ENCODE measurements around the gene NOL11.
A peak's percentile ranks its signal among the peaks of the same experiment; 100 is the strongest.
"Not testable (repeated sequence)": the region's sequence is repeated elsewhere in the genome, so short reads cannot be mapped to it uniquely, and the experiment has no call there.

The NOL11 gene

DNA sequence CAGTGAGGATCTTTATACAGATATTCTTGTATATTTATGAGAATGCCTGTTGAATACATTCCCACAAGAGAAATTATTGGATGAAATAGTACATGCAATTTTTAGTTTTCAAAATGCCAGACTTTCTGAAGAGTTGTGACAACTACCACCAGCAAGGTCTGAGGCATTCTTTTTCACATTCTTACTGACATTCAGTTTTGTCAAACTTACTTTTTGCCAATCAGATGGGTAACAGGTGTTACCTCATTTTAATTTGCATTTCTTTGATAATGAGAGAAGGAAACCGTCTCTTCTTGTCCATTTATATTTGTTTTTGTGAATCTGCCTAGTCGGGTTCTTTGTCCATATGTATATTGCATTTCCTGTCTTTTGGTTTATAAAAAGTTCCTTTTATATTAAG lies 24.3 kb downstream of the NOL11 start:
- H3K36me3 ChIP-seq (ENCODE audit: control insufficient read depth, insufficient read depth, low read length) = peaks cover 35% of the 10 kb centered on the region
- no peaks in the 10 kb centered on the region for H3K9me3 ChIP-seq (ENCODE audit: control insufficient read depth, insufficient read depth, low read length)
- no peak overlapping the region for H3K9ac ChIP-seq (ENCODE audit: low read depth, low read length)
- no peak overlapping the region for H3K4me3 ChIP-seq (ENCODE audit: low read depth, low read length)
- no peaks in the 10 kb centered on the region for H3K4me1 ChIP-seq (ENCODE audit: control insufficient read depth, insufficient read depth, low read length)
- no peaks in the 10 kb centered on the region for H3K27me3 ChIP-seq (ENCODE audit: control insufficient read depth, insufficient read depth, low read length)

DNA sequence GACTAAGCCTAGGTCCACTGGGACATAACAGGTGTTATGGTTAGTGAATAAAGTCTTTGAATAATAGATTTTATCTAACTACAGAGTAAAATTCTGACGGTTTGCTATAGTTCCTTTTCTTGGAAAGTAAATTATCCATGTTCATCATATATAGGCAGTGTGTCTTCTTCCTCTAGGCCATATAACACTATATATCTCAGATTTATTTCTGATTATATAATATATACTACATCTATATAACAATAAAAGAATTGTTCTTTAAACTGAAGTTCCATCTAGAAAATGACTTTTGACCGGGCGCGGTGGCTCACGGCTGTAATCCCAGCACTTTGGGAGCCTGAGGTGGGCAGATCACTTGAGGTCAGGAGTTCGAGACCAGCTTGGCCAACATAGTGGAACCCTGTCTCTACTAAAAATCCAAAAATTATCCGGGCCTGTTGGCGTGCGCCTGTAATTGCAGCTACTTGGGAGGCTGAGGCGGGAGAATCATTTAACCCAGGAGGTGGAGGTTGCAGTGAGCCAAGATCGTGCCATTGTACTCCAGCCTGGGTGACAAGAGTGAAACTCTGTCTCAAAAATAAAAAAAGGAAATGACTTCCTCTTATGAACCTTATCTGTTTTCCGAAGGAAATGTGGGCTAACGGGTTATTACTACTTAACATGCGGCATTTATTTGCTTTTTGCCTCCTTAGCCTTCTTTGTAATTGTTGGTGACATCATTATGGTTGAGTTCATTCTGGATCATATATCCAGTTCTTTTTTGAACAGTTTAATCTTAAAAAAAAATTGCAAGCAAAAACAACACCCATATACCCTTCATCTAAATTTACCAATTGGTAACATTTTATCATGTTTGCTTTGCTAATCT lies 29.2 kb downstream of the NOL11 start:
- peaks cover 16% of the 10 kb centered on the region for H3K4me1 ChIP-seq (ENCODE audit: control insufficient read depth, insufficient read depth, low read length)
- no peaks in the 10 kb centered on the region for H3K27me3 ChIP-seq (ENCODE audit: control insufficient read depth, insufficient read depth, low read length)
- no peaks in the 10 kb centered on the region for H3K9me3 ChIP-seq (ENCODE audit: control insufficient read depth, insufficient read depth, low read length)
- peaks cover 9% of the 10 kb centered on the region for H3K36me3 ChIP-seq (ENCODE audit: control insufficient read depth, insufficient read depth, low read length)
- no peak overlapping the region for H3K4me3 ChIP-seq (ENCODE audit: low read depth, low read length)
- no peak overlapping the region for H3K9ac ChIP-seq (ENCODE audit: low read depth, low read length)

DNA sequence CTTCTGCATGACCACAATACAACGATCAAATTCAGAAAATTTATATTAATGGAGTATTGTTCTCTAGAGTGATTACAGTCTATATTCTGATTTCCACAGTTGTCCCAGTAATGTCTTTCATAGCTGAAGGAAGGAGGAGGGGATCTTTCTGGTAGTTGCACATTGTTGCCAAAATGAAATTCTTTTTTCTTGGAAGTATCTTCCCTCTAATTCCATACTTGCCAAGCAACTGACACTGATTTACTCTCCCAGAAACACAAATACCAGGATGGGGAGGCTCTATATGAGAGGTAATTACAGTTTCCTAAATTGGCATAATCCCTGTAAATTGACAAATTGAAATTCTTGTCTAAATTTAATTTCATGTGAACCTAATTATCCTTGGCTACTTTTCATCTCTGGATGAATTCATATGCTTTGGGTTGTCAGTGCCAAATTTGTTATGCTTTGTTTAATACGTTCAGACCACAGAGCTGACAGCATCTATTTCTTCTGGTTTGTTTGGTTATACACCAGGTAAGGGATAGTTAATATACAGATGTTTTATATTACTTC lies 30.0 kb downstream of the NOL11 start:
- Histone ChIP-seq H3K36me3 (ENCODE audit: control insufficient read depth, insufficient read depth, low read length) (peaks cover 9% of the 10 kb centered on the region), H3K9me3 (ENCODE audit: control insufficient read depth, insufficient read depth, low read length) (no peaks in the 10 kb centered on the region), H3K4me3 (ENCODE audit: low read depth, low read length) (no peak overlapping the region), H3K9ac (ENCODE audit: low read depth, low read length) (no peak overlapping the region), H3K4me1 (ENCODE audit: control insufficient read depth, insufficient read depth, low read length) (peaks cover 16% of the 10 kb centered on the region), H3K27me3 (ENCODE audit: control insufficient read depth, insufficient read depth, low read length) (no peaks in the 10 kb centered on the region)

DNA sequence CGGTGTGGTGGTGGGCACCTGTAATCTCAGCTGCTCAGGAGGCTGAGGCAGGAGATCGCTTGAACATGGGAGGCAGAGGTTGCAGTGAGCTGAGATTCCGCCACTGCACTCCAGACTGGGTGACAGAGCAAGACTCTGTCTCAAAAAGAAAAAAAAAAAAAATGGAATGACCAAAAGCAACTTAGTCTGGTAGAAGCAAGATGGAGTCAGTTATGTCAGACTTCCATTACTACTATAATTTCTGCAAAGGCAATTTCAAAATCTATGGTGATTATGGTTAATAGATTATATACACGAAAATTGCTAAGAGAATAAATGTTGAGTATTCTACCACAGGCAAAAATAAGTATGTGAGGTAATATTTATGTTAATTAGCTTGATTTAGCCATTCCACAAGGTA lies 32.3 kb downstream of the NOL11 start:
- no peaks in the 10 kb centered on the region for H3K36me3 ChIP-seq (ENCODE audit: control insufficient read depth, insufficient read depth, low read length)
- peaks cover 20% of the 10 kb centered on the region for H3K4me1 ChIP-seq (ENCODE audit: control insufficient read depth, insufficient read depth, low read length)
- H3K9ac ChIP-seq (ENCODE audit: low read depth, low read length) = no peak overlapping the region
- H3K4me3 ChIP-seq (ENCODE audit: low read depth, low read length) = no peak overlapping the region
- no peaks in the 10 kb centered on the region for H3K27me3 ChIP-seq (ENCODE audit: control insufficient read depth, insufficient read depth, low read length)
- no peaks in the 10 kb centered on the region for H3K9me3 ChIP-seq (ENCODE audit: control insufficient read depth, insufficient read depth, low read length)

DNA sequence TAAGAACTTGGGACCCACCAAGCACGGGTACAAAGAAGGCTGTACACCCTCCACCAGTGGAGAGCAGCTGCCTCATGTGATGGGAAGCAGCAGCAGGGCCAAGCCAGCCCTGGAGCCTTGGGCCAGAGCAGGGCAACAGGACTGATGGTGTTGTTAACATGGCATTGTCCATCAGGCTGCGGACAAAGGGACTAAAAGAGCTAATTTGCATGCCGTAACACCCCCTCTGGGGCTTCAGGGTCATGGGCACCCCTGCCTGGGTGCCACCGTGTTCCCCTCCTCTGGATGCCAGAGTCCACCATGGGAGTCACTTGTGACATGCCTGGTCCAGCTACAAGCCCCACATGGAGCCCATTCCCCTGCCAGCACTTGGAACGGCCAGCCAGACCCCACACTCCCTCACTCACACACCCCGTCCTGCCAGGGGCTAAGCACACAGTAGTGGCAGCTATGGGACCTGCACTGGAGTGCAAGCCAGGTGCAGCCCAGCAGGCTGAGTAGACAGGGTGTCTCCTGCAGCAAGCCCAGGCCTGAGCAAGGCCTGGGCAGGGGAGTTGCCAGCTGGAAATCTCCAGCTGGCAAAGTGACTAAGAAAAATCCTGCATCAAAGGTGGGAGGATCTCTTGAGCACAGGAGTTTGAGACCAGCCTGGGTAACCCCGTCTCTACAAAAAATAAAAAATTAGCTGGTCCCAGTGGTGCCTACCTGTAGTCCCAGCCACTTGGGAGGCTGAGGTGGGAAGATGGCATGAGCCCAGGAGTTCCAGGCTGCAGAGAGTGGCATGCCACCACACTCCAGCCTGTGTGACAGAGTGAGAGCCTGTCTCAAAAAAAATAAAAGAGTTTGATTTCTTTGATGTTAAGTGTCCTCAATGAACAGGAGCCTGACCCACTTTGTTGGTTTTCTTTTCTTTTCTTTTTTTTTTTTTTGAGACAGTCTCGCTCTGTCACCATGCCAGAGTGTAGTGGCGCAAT lies 33.7 kb downstream of the NOL11 start:
- Histone ChIP-seq H3K36me3 (ENCODE audit: control insufficient read depth, insufficient read depth, low read length) (no peaks in the 10 kb centered on the region), H3K9ac (ENCODE audit: low read depth, low read length) (peak overlapping the region; percentile 29)

DNA sequence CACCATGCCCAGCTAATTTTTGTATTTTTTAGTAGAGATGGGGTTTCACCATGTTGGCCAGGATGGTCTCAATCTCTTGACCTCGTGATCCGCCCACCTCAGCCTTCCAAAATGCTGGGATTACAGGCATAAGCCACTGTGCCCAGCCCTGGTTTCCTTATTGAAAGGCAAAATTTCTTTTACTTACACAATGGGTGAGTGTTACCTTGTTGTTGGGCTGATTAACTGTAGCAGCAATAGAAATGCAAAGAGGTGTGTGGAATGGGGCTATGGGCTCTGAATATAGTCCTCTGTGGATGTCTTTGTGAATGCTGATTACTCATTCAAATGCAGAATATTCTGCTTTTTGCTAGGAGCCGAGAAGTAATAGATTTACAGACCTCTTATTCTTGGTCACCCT lies 34.4 kb downstream of the NOL11 start:
- not testable (repeated sequence) for H3K27me3 ChIP-seq (ENCODE audit: control insufficient read depth, insufficient read depth, low read length); H3K4me3 ChIP-seq (ENCODE audit: low read depth, low read length); H3K9ac ChIP-seq (ENCODE audit: low read depth, low read length); H3K9me3 ChIP-seq (ENCODE audit: control insufficient read depth, insufficient read depth, low read length); H3K36me3 ChIP-seq (ENCODE audit: control insufficient read depth, insufficient read depth, low read length)
- peaks cover 25% of the 10 kb centered on the region for H3K4me1 ChIP-seq (ENCODE audit: control insufficient read depth, insufficient read depth, low read length)

More for the DNA sequence above, 33.7 kb downstream of the NOL11 start:
- H3K9me3 ChIP-seq (ENCODE audit: control insufficient read depth, insufficient read depth, low read length) = peaks cover 5% of the 10 kb centered on the region
- no peak overlapping the region for H3K4me3 ChIP-seq (ENCODE audit: low read depth, low read length)
- H3K27me3 ChIP-seq (ENCODE audit: control insufficient read depth, insufficient read depth, low read length) = no peaks in the 10 kb centered on the region
- H3K4me1 ChIP-seq (ENCODE audit: control insufficient read depth, insufficient read depth, low read length) = peaks cover 25% of the 10 kb centered on the region

DNA sequence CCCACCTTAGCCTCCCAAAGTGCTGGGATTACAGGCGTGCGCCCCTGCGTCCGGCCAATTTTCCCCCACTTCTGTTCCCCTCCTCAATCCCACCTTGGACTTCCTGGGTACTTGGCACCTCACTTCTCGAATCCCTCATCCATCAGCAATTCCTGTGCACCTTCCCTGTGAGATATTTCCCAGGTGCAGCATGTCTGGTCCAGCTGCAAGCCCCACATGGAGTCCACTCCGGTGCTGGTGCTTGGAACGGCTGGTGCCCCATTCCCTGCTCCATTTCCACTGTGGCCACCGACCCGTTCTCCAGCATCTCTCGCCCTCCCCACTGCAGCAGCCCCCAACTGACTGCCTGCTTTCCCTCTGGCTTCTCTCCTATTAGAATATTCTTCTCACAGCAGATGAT lies 35.3 kb downstream of the NOL11 start:
- peaks cover 25% of the 10 kb centered on the region for H3K4me1 ChIP-seq (ENCODE audit: control insufficient read depth, insufficient read depth, low read length)
- H3K36me3 ChIP-seq (ENCODE audit: control insufficient read depth, insufficient read depth, low read length) = no peaks in the 10 kb centered on the region
- H3K27me3 ChIP-seq (ENCODE audit: control insufficient read depth, insufficient read depth, low read length) = no peaks in the 10 kb centered on the region
- no peak overlapping the region for H3K4me3 ChIP-seq (ENCODE audit: low read depth, low read length)
- H3K9ac ChIP-seq (ENCODE audit: low read depth, low read length) = no peak overlapping the region
- H3K9me3 ChIP-seq (ENCODE audit: control insufficient read depth, insufficient read depth, low read length) = peaks cover 5% of the 10 kb centered on the region

DNA sequence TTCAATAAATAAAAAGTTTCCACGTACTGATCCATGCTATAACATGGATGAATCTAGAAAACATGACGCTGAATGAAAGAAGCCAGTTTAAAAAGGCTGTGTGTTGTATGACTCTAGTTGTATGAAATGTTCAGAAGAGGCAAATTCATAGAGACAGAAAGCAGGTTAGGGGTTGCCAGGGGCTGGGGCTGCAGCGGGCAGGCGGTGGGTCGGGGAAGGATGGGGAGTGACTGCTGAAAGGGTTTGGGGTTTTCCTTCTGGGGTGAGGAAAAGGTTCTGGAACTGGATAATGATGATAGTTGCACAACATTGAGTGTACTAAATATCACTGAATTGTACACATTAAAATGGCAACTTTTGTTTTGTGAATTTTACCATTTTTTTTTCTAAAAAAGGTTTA lies 36.3 kb downstream of the NOL11 start:
- no peak overlapping the region for H3K9ac ChIP-seq (ENCODE audit: low read depth, low read length)
- H3K27me3 ChIP-seq (ENCODE audit: control insufficient read depth, insufficient read depth, low read length) = no peaks in the 10 kb centered on the region
- H3K36me3 ChIP-seq (ENCODE audit: control insufficient read depth, insufficient read depth, low read length) = no peaks in the 10 kb centered on the region
- peaks cover 25% of the 10 kb centered on the region for H3K4me1 ChIP-seq (ENCODE audit: control insufficient read depth, insufficient read depth, low read length)
- peaks cover 5% of the 10 kb centered on the region for H3K9me3 ChIP-seq (ENCODE audit: control insufficient read depth, insufficient read depth, low read length)
- no peak overlapping the region for H3K4me3 ChIP-seq (ENCODE audit: low read depth, low read length)

DNA sequence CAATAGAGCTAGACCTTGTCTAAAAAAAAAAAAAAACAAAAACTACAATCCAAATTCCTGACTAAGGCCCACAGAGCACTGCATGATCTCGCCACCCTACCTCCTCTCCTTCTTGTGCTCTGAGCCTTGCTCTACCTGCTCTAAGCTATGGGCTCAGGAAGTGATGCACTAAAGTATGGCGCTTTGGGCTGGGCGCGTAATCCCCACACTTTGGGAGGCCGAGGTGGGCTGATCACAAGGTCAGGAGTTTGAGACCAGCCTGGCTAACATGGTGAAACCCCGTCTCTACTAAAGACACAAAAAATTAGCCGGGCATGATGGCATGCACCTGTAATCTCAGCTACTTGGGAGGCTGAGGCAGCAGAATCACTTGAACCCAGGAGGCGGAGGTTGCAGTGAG lies 37.0 kb downstream of the NOL11 start:
- H3K9me3 ChIP-seq (ENCODE audit: control insufficient read depth, insufficient read depth, low read length); H3K36me3 ChIP-seq (ENCODE audit: control insufficient read depth, insufficient read depth, low read length): not testable (repeated sequence)
- H3K4me1 ChIP-seq (ENCODE audit: control insufficient read depth, insufficient read depth, low read length) = peaks cover 25% of the 10 kb centered on the region

DNA sequence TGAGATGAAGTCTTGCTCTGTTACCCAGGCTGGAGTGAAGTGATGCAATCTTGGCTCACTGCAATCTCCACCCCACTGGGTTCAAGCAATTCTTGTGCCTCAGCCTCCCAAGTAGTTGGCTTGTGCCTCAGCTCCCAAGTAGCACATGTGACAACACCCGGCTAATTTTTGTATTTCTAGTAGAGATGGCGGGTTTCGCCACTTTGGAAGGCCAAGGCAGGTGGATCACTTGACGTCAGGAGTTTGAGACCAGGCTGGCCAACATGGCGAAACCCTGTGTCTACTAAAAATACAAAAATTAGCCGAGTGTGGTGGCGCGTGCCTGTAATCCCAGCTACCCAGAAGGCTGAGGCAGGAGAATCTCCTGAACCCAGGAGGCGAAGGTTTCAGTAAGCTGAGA lies 39.0 kb downstream of the NOL11 start:
- H3K36me3 ChIP-seq (ENCODE audit: control insufficient read depth, insufficient read depth, low read length); H3K9me3 ChIP-seq (ENCODE audit: control insufficient read depth, insufficient read depth, low read length); H3K4me1 ChIP-seq (ENCODE audit: control insufficient read depth, insufficient read depth, low read length); H3K9ac ChIP-seq (ENCODE audit: low read depth, low read length); H3K4me3 ChIP-seq (ENCODE audit: low read depth, low read length); H3K27me3 ChIP-seq (ENCODE audit: control insufficient read depth, insufficient read depth, low read length): not testable (repeated sequence)

More for the DNA sequence above, 37.0 kb downstream of the NOL11 start:
- H3K4me3 ChIP-seq (ENCODE audit: low read depth, low read length); H3K27me3 ChIP-seq (ENCODE audit: control insufficient read depth, insufficient read depth, low read length); H3K9ac ChIP-seq (ENCODE audit: low read depth, low read length): not testable (repeated sequence)

DNA sequence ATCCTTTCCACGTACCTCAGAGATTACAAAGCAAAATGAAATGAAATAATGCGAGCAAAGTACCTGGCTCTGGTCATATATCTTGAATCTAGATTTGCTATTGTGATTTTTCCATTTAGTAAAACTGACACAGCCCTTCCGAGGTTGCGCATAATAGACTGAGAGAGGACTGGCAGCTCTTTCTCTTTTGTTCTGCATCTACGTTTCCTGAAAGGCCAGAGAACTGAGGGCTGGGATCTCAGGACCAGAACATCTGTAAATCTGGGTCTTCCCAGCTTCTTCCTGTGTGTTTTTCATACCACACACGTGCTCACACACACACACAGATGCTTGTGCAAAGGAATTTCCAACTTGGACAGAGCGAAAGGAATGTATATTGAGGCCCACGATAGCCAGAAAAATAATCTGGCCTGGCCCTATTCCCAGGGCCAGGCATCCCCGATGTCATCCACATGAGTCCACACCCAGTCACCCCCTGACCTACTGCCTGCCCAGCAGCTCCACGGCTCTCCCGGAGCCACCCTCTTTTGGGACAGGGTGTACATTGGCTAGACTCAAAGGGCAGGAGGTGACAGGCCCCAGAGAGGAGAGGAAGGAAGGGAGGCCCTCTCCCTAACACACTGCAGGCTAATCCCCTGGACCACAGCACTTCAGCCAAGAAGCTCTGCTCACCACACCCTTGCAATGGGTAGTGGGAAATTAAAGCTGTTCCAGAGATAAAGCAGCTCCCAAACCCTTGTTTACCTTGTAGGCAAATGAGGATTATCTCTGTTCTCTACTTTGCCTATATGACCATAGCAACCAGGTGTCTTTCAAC lies 41.8 kb downstream of the NOL11 start:
- Histone ChIP-seq H3K4me1 (ENCODE audit: control insufficient read depth, insufficient read depth, low read length) (peaks cover 5% of the 10 kb centered on the region), H3K36me3 (ENCODE audit: control insufficient read depth, insufficient read depth, low read length) (no peaks in the 10 kb centered on the region), H3K27me3 (ENCODE audit: control insufficient read depth, insufficient read depth, low read length) (no peaks in the 10 kb centered on the region), H3K4me3 (ENCODE audit: low read depth, low read length) (no peak overlapping the region), H3K9ac (ENCODE audit: low read depth, low read length) (no peak overlapping the region), H3K9me3 (ENCODE audit: control insufficient read depth, insufficient read depth, low read length) (peaks cover 5% of the 10 kb centered on the region)

Data from iPS-15b (cell line).